SH-SY5Y (cell line): ENCODE measurements around the gene CD209.

Experiments used
- GATA2 ChIP-seq: IDR thresholded peaks from 2 replicates; pipeline ENCODE4 v1.6.1; 2011; ENCODE audit warnings: mild to moderate bottlenecking, low read depth, low read length
- GATA3 ChIP-seq: IDR thresholded peaks from 2 replicates; pipeline ENCODE4 v1.6.1; 2011; ENCODE audit warnings: low read depth, mild to moderate bottlenecking, low read length, moderate library complexity

Gene CD209

DNA sequence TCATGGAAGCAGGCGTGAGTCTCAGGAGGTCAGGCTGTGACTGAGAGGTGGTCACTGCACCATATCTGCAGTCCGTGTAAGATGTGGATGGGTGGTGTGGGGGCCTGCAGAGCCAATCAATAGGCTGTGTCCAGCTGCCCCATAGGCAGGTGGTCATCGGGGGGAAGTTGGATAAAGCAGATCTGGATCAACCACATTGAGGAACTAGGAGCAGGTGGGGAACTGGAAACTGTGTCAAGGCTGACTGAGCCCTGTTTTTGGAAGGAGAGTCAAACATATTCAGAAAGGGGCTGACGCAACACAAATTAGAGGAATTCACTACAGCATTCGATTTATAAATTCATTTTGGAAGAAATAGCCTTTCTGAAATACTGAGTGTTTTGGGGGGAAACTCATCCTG, 30.7 kb upstream of the CD209 start:
- TF ChIP-seq GATA3 (no peak), GATA2 (no peak)

DNA sequence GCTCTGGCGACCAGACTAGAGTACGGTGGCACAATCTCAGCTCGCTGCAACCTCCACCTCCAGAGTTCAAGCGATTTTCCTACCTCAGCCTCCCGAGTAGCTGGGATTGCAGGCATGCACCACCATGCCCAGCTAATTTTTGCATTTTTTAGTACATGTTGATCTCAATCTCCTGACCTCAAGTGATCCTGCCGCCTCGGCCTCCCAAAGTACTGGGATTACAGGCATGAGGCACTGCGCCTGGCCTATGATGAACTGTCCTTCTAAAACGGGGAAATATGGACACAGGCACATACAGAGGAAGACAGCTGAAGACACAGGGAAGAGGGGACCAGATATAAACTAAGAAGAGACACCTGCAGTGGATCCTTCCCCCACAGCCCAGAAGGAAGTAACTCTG, 28.4 kb upstream of the CD209 start:
- TF ChIP-seq GATA3 (no peak), GATA2 (no peak)

DNA sequence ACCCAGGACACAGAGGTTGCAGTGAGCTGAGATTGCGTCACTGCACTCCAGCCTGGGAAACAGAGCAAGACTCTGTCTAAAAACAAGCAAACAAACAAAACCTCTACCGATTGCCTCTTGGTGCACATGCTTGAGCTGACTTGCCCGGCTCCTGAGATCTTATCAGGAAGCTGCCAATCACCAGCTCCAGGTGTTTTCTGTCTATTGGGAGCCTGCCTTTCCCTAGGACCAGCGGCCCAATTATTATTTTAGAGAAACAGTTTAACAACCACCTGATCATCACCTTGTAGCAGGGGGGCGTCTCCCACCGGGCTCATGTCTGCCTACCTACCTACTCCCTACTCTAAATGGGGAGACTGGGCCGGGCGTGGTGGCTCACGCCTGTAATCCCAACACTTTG, 26.5 kb upstream of the CD209 start:
- TF ChIP-seq GATA3 (no peak), GATA2 (no peak)

DNA sequence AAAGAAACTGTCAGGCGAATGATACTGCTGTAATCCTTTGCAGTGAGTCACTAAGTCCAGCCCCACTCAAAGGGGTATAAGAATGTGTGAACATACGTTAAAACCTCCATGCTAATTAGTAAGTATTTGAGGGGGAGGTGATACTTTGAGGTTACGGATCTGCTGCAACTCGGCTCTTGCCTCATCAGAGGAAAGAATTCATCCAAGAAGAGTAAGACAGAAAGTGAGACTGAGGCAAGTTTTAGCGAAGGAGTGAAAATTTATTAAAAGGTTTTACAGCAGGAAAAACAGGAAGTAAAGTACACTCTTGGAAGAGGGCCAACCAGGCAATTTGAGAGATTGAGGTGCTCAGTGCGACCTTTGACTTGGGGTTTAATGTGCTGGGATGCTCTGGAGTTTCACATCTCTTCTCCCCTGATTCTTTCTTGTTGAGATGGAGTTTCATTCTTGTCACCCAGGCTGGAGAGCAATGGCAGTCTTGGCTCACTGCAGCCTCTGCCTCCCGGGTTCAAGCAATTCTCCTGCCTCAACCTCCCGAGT, 25.5 kb upstream of the CD209 start:
- TF ChIP-seq GATA2, result no peak
- TF ChIP-seq GATA3, result no peak

DNA sequence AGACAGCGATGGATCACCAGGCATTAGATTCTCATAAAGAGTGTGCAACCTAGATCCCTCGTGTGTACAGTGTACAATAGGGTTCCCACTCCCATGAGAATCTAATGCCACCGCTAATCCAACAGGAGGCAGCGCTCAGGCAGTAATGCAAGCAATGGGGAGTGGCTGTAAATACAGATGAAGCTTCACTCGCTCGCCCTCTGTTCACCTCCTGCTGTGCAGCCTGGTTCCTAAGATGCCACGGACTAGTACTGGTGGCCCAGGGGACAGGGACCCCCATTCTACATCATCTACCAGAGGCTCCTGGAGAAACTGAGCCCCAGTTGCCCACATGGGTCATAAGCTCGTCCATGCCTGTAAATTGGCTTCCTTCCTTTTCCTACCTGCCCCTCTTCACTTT, 23.7 kb upstream of the CD209 start:
- TF ChIP-seq GATA2 (no peak), GATA3 (no peak)

DNA sequence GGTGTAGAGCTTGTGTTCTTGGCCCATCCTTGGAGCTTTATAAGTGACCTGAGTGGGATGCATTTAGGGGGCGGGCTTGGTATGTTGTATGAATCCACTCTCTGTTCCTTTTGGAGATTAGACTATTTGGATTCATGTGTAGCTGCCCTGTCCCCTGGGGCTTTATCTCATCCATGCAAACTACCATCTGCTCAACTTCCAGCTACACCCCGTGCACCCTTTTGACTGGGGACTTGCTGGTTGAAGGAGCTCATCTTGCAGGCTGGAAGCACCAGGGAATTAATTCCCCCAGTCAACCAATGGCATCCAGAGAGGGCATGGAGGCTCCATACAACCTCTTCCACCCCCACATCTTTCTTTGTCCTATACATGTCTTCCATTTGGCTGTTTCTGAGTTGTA, 21.8 kb upstream of the CD209 start:
- no peak for TF ChIP-seq GATA3
- no peak for TF ChIP-seq GATA2

DNA sequence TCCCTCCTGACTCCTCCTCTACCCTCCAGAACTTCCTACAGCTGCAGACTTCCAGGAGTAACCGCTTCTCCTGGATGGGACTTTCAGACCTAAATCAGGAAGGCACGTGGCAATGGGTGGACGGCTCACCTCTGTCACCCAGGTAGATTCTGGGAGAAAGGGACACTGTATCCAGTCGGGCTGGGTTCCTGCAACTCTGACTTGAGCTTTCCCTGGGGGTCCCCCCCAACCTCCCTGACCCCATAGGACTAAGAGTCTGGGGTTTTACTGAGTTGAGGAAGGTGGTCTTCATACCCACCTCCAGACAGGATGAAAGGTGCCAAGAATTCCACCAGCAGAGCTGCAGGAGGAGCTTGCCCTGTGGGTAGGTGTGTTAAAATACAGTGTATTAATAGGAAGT, 20.2 kb upstream of the CD209 start:
- TF ChIP-seq GATA3 (no peak), GATA2 (no peak)

DNA sequence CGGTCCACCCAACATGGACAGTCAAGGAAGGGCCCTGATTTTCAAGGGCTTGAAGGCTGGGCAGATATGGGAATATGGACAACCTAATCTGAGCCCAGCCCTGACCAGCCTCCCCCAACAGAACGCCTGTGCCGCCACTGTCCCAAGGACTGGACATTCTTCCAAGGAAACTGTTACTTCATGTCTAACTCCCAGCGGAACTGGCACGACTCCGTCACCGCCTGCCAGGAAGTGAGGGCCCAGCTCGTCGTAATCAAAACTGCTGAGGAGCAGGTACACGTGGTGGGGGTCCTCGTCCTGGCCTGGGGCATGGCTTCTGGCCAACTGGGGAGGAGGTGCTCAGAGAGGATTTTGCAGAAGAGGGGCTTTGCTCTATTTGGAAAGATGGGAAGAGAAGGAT, 19.2 kb upstream of the CD209 start:
- no peak for TF ChIP-seq GATA3
- no peak for TF ChIP-seq GATA2

DNA sequence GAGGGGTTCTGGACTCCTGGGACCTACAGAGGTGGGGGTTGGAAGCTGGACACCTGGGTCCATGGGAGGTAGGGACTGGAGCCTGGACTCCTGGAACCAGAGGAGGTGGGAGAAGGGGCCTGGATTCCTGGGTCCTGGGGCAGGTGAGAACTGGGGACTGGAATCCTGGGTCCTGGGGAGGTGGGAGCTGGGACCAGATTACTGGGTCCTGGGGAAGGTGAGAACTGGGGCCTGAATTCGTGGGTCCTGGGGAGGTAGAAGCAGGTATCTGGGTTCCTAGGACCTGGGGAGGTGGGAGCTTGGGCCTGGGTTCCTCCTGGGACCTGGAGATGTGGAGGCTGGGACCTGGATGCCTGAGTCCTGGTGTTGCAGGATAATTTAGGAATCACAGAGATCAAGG, 16.4 kb upstream of the CD209 start:
- TF ChIP-seq GATA2 (no peak), GATA3 (no peak)

DNA sequence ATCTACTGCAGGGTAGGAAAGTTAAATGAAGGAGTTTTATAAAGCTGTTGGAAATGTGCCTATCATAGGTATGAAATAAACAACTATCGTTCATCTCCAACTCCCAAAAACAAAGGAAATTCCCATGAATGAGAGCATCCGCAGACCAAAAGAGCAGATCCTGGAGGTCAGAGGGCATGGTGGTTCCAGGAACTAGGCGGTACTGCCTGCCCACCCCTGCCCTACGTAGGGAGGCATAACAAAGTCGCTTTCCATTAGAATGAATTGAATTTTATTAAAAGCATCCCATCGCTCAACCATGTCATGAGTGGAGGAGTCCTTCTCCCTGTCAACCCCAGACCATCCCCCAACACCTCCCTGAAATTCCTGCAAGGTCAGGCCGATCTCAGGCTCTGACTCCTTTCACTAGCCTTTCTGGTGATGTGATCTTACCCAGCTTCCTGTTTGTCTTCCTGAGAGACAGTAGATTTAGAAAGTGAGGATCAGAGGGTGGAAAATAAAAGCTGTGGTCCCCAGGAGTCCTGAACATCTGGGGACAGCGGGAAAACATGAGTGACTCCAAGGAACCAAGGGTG, 15.5 kb upstream of the CD209 start, which contains the start of gene CLEC4M:
TSS of gene CLEC4M (plus strand) at position 525 of the 575 bp plus-strand sequence. CDS start at position 549, 24 bp downstream.
- TF ChIP-seq GATA2 (no peak), GATA3 (no peak)

DNA sequence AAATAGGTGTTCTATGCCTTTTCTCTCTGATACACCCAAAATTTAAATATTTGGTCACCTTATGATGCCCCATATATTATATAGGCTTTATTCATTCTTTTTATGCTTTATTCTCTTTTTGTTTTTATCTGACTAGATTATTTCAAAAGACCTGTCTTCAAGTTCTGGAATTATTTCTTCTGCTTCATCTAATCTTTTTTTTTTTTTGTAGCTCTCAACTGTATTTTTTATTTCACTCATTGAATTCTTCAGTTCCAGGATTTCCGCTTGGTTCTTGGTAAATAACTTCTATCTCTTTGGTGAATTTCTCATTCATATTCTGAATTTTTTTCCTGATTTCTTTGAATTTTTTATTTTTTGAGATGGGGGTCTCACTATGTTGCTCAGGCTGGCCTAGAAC, 11.8 kb upstream of the CD209 start:
- TF ChIP-seq GATA2 (no peak), GATA3 (no peak)

DNA sequence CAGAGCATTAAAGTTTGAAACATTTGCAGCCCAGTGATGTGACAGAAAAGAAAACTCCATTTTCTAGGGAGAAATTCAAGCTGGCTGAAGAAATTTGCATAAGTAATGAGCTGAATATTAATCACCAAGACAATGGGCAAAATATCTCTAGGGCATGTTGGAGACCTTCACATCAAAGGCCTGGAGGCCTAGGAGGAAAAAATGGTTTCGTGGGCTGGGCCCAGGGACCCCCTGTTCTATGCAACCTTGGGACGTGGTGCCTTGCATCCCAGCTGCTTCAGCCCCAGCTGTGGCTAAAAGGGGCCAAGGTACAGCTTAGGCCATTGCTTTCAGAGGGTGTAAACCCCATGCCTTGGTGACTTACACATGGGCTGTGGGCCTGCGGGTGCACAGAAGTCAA, 10.0 kb upstream of the CD209 start:
- TF ChIP-seq GATA2 (no peak), GATA3 (no peak)

DNA sequence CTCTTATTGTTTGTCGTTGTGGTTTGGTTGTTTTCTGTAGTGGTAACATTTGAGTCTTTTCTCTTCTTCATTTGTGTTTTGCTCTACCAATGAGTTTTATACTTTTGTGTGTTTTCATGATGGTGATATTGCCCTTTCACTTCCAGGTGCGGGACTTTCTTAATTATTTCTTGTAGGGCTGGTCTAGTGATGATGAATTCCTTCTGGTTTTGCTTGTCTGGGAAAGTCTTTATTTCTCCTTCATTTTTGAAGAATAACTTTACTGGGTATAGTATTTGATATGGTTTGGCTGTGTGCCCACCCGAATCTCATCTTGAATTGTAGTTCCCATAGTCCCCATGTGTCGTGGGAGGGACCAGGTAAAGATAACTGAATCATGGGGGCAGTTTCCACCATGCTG, 8.9 kb upstream of the CD209 start:
- TF ChIP-seq GATA3 (no peak), GATA2 (no peak)

DNA sequence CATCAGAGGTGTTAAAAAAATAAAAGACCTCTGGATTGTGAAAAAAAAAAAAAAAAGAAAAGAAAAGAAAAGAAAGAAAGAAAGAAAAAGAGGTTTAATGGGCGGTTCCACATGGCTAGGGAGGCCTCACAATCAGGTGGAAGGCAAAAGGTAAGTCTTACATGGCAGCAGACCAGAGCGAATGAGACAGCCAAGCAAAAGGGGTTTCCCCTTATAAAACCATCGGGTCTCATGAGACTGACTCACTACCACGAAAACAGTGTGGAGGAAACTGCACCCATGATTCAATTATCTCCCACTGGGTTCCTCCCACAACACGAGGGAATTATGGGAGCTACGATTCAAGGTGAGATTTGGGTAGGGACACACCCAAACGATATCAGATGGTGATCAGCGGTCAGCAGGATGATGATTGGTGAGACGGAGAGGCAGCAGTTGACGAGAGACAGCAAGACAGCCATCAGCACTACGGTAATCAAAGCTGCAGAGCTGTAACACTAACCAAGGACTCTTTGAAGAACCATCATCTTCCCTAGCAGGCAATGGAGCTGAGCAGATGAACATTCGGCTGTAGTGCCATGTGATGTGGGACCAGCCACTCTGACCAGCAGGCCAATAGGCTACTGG, 3.9 kb upstream of the CD209 start:
- no peak for TF ChIP-seq GATA2
- TF ChIP-seq GATA3, result no peak

DNA sequence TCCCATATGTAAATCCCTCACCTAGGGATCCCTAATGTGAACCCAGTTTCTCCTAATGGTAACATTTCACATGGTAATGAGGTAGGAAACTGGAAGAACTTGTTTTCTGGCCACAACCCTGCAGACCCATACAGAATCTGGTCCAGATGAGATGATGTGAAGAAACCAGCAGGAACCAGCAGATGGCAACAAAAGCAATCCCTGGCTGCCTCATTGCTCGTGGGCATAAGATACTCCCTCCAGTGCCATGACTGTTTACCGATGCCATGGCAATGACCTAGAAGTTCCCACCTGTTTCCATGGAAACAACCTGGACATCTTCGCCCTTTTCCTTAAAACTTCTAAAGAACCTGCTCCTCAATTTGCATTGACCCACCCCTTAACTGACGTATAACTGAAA, 1.4 kb upstream of the CD209 start:
- TF ChIP-seq GATA3 (no peak), GATA2 (no peak)
